Hepatocyte (in vitro differentiated cells): ENCODE results near the gene ATAD3B. TPM values are rescaled to one million over a fixed set of nuclear protein-coding genes. Genes with fewer than 3 reads are reported as not detected.
A peak's percentile ranks its signal among the peaks of the same experiment; 100 is the strongest.

ENCODE experiments used
- DNase-seq: peaks from one replicate; pipeline ENCODE4 v3.0.0-alpha.2; 2016; ENCODE audit warnings: low spot score
- H2AFZ ChIP-seq: fragments of 200-600 bp; sonication (generic); 2 replicates; pipeline ENCODE4 v1.6.0; 2016; ENCODE audit warnings: antibody characterized with exemption, mild to moderate bottlenecking
- H3K27ac ChIP-seq: fragments of 200-600 bp; sonication (generic); 2 replicates; pipeline ENCODE4 v1.5.1; 2016; ENCODE audit warnings: mild to moderate bottlenecking
- H3K27me3 ChIP-seq: fragments of 200-600 bp; sonication (generic); 2 replicates; pipeline ENCODE4 v1.6.1; 2016
- H3K36me3 ChIP-seq: fragments of 200-600 bp; sonication (generic); replicated peaks from 2 replicates; pipeline ENCODE4 v1.5.1; 2016; ENCODE audit warnings: low read depth; ENCODE audit not compliant: insufficient read depth
- H3K4me1 ChIP-seq: fragments of 200-600 bp; sonication (generic); 2 replicates; pipeline ENCODE4 v1.5.1; 2016; ENCODE audit warnings: mild to moderate bottlenecking, moderate library complexity; ENCODE audit not compliant: insufficient read depth
- H3K4me2 ChIP-seq: fragments of 200-600 bp; sonication (generic); 2 replicates; pipeline ENCODE4 v1.6.0; 2016
- H3K4me3 ChIP-seq: fragments of 200-600 bp; sonication (generic); 2 replicates; pipeline ENCODE4 v1.5.1; 2016; ENCODE audit warnings: mild to moderate bottlenecking
- H3K79me2 ChIP-seq: fragments of 200-600 bp; sonication (generic); 2 replicates; pipeline ENCODE4 v1.6.0; 2017; ENCODE audit warnings: mild to moderate bottlenecking
- H3K9me2 ChIP-seq: fragments of 200-600 bp; sonication (generic); replicated peaks from 2 replicates; pipeline ENCODE4 v1.6.0; 2017; ENCODE audit warnings: mild to moderate bottlenecking; ENCODE audit not compliant: insufficient read depth
- H3K9me3 ChIP-seq: fragments of 200-600 bp; sonication (generic); 2 replicates; pipeline ENCODE4 v1.5.1; 2016; ENCODE audit warnings: low read depth, mild to moderate bottlenecking
- H4K20me1 ChIP-seq: fragments of 200-600 bp; sonication (generic); 2 replicates; pipeline ENCODE4 v1.6.0; 2016; ENCODE audit warnings: mild to moderate bottlenecking; ENCODE audit not compliant: insufficient read depth, poor library complexity, severe bottlenecking
- CTCF ChIP-seq: fragments of 200-600 bp; sonication (generic); IDR thresholded peaks from 2 replicates; pipeline ENCODE4 v1.5.1; 2016; ENCODE audit warnings: antibody characterized with exemption, mild to moderate bottlenecking; ENCODE audit not compliant: poor library complexity
- EZH2 ChIP-seq: fragments of 200-600 bp; sonication (generic); IDR thresholded peaks from 2 replicates; pipeline ENCODE4 v1.6.1; 2016; ENCODE audit warnings: antibody characterized with exemption, mild to moderate bottlenecking, borderline replicate concordance
- EZH2phosphoT487 ChIP-seq: fragments of 200-600 bp; sonication (generic); IDR thresholded peaks from one replicate; pipeline ENCODE4 v1.6.1; 2018; ENCODE audit warnings: antibody characterized with exemption, mild to moderate bottlenecking, low read depth, moderate library complexity; ENCODE audit not compliant: unreplicated experiment, severe bottlenecking
- WGBS: methylation state at CpG from one replicate; pipeline ENCODE4 v1.1.6; 2016; ENCODE audit warnings: low lambda C conversion rate; ENCODE audit errors: missing lambda C conversion rate; 5-methylcytosine and 5-hydroxymethylcytosine counted together
- polyA plus RNA-seq: library from polyadenylated mRNA; unstranded; fragments of >200 nt; fragmentation: Nextera tagmentation; extraction: Ambion mirVana; gene quantifications from 2 replicates; pipeline ENCODE4 v1.2.1, GENCODE V29; 2016
- total RNA-seq: library from RNA; depleted of rRNA; stranded (reverse); fragments of >200 nt; gene quantifications from 2 replicates; pipeline ENCODE4 v1.2.3, GENCODE V29; 2014

Gene ATAD3B
- total and polyA plus RNA-seq, 2 experiments from 2014 or later: 13.4 to 33.2 TPM

- peaks cover 18% of the 10 kb centered on the region for H3K79me2 ChIP-seq
- peak overlapping the region; percentile 96 for H3K4me2 ChIP-seq
- TF ChIP-seq CTCF: no peak
- TF ChIP-seq EZH2: no peak
- TF ChIP-seq EZH2phosphoT487: no peak
- H3K27ac ChIP-seq: peak overlapping the region; percentile 96
- no peaks in the 10 kb centered on the region for H3K9me2 ChIP-seq
- no peaks in the 10 kb centered on the region for H3K9me3 ChIP-seq
- 86% methylated on average over 4 of the region's 4 CpGs for WGBS
- peak overlapping the region; percentile 26 for H2AFZ ChIP-seq
- H3K4me3 ChIP-seq: no peak overlapping the region
- no peaks in the 10 kb centered on the region for H4K20me1 ChIP-seq
- H3K36me3 ChIP-seq: no peaks in the 10 kb centered on the region
- no peaks in the 10 kb centered on the region for H3K27me3 ChIP-seq
- H3K4me1 ChIP-seq: peaks cover 75% of the 10 kb centered on the region
- no peak for DNase-seq
These were observed 36.8 kb upstream of the ATAD3B start for GRCh38 chr1:1434824-1435105.

GRCh38 chr1:1435106-1435903, 36.3 kb upstream of the ATAD3B start, which contains the start of gene VWA1:
VWA1 (plus strand) TSS chr1:1435690; CDS start chr1:1435749, 59 bp downstream.
- peaks cover 70% of the 10 kb centered on the region for H3K4me1 ChIP-seq

GRCh38 chr1:1435911-1436629, 35.5 kb upstream of the ATAD3B start:
- Histone ChIP-seq H3K36me3 (no peaks in the 10 kb centered on the region), H3K9me3 (no peaks in the 10 kb centered on the region), H3K27me3 (no peaks in the 10 kb centered on the region), H4K20me1 (no peaks in the 10 kb centered on the region), H3K4me1 (peaks cover 68% of the 10 kb centered on the region), H3K4me3 (peak overlapping the region; percentile 45), H2AFZ (no peak overlapping the region), H3K27ac (peak overlapping the region; percentile 19), H3K4me2 (peak overlapping the region; percentile 96), H3K9me2 (no peaks in the 10 kb centered on the region), H3K79me2 (peaks cover 18% of the 10 kb centered on the region)
- WGBS: 28% methylated on average over 24 of the region's 40 CpGs
- no peak for TF ChIP-seq CTCF
- no peak for TF ChIP-seq EZH2
- no peak for TF ChIP-seq EZH2phosphoT487
- no peak for DNase-seq

More at GRCh38 chr1:1435106-1435903, 36.3 kb upstream of the ATAD3B start, which contains the start of gene VWA1:
- Histone ChIP-seq H4K20me1 (no peaks in the 10 kb centered on the region), H3K9me3 (no peaks in the 10 kb centered on the region), H3K4me2 (peak within 1 kb of the TSS; percentile 96), H3K36me3 (no peaks in the 10 kb centered on the region), H3K9me2 (no peaks in the 10 kb centered on the region), H3K79me2 (peaks cover 18% of the 10 kb centered on the region), H3K27ac (peak within 1 kb of the TSS; percentile 96), H2AFZ (peak within 1 kb of the TSS; percentile 26), H3K4me3 (peak within 1 kb of the TSS; percentile 47), H3K27me3 (no peaks in the 10 kb centered on the region)
- TF ChIP-seq EZH2 (no peak), CTCF (no peak), EZH2phosphoT487 (no peak)
- WGBS: 18% methylated on average over 53 of the region's 89 CpGs
- peak; percentile 92 for DNase-seq
